Renal pelvis (tissue), 4 donors: ENCODE results near the gene TMPRSS3. TPM values are rescaled to one million over a fixed set of nuclear protein-coding genes. Genes with fewer than 3 reads are reported as not detected.

ENCODE experiments used
- DNase-seq: peaks from one replicate; pipeline ENCODE4 v3.0.0-alpha.2; 2013
- polyA plus RNA-seq, 3 donors: library from polyadenylated mRNA; unstranded; fragments of 120-200 nt; gene quantifications; one replicate each; pipeline ENCODE4 v1.2.1, GENCODE V29; 2013; ENCODE audit not compliant: insufficient read length in 3 of 3

Gene TMPRSS3
- polyA plus RNA-seq, 3 donors = 1.3 to 3.4 (median 2.2) TPM

GRCh38 chr21:42373196-42373907, 22.5 kb downstream of the TMPRSS3 start:
- DNase-seq = no peak

- no peak for DNase-seq
These were observed 24.8 kb downstream of the TMPRSS3 start for GRCh38 chr21:42370894-42371654.

- DNase-seq = no peak
These were observed 26.0 kb downstream of the TMPRSS3 start for GRCh38 chr21:42369821-42370220.

GRCh38 chr21:42367367-42368165, 28.3 kb downstream of the TMPRSS3 start:
- DNase-seq = no peak

DNA sequence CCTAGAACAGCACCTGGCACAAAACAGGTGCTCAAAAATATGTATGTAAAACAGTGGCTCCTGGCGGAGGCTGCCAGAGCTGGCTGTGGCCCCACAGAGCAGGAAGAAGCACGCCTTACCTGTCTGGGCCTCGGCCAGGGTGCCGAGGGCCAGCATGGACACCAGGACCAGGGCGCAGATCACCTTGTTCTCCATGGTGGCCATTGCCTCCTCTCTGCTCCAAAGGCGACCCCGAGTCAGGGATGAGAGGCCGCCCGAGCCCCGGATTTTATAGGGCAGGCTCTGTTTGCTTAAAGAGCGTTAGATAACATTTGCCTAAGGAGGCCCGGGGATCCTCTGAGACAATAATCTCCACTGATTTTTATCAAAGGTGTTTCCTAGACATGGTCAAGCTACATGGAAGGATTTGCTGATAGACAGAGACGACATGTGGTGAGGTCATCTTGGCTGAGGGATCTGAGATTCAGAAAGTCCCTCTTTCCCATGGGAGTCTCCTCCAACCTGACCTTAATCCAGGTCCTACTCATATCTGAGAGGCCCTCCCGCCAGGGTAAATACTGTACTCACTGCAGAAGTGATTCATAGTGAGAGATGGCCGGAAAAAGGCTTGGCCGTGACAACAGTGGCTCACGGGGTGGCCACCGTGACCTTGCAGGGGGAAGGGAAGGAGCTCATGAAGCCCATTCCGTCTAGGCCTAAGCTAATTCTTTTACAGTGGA, 29.4 kb downstream of the TMPRSS3 start, which contains the start of gene TFF1:
Gene TFF1 (minus strand): TSS at position 244 of the 719 bp plus-strand sequence. CDS start 40 bp downstream, at position 204.
- DNase-seq = no peak

- no peak for DNase-seq
These were observed 30.1 kb downstream of the TMPRSS3 start for GRCh38 chr21:42365770-42366169.

DNA sequence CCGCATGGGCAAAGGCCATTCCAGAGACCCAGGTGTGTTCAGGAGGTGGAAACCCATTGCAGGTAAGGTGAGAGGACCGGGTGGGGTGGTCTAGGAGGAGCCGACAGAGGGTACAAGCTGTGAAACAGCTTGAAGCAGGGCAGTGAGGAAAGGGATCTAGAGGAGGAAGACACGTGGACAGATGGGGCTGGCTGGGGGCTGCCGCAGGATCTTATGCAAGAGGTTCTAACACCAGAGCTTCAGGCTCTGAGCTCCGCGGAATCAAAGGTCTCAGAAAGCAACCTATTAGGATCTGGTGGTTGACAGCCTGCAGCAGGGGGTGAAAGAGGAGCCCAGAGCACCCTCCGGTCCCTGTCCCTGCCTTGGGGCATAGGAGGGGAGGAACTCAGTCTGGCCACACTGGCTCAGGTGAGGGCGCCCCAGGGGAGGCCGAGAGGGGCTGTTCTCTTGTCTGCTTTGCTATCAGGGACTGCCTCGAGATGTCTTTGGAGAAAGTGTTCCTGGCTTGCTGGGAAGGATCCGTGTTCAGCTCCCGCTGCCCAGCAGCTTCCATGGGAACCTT, 31.5 kb downstream of the TMPRSS3 start:
- DNase-seq = no peak

DNA sequence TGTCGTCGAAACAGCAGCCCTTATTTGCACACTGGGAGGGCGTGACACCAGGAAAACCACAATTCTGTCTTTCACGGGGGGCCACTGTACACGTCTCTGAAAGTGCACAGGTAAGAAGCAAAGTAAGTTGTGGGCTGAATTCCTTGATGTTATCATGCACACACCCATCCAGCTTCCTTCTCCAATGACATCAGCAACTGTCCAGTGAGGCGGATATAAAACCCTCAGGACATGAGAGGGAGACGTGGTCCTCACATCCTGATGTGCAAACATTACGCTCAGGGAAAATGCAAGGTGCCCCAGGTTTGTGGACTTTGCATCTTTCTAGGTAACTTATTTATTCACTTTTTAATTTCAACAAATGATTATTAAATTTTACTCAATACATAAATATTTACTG, 32.5 kb downstream of the TMPRSS3 start:
- no peak for DNase-seq

DNA sequence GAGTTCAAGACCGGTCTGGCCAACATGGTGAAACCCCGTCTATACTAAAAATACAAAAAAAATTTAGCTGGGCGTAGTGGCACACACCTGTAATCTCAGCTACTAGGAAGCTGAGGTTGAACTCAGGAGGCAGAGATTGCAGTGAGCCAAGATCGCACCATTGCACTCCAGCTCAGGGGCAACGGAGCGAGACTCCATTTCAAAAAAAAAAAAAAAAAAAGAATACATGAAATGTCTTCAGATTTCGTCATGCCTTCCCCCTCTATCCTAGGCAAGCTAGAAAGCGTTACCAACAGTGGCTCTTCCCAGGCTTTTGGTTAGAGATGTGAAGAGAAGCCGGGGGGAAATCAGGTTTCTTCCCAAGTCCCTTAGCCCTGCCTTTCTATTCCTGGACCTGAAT, 33.2 kb downstream of the TMPRSS3 start:
- DNase-seq = no peak

- no peak for DNase-seq
These were observed 33.7 kb downstream of the TMPRSS3 start for GRCh38 chr21:42362198-42362597.

GRCh38 chr21:42361286-42361685, 34.6 kb downstream of the TMPRSS3 start:
- DNase-seq = no peak

- no peak for DNase-seq
These were observed 35.5 kb downstream of the TMPRSS3 start for GRCh38 chr21:42360317-42360716.

- DNase-seq = no peak
These were observed 36.9 kb downstream of the TMPRSS3 start for GRCh38 chr21:42358937-42359336.

GRCh38 chr21:42358261-42358660, 37.6 kb downstream of the TMPRSS3 start:
- no peak for DNase-seq

GRCh38 chr21:42357307-42357706, 38.5 kb downstream of the TMPRSS3 start:
- no peak for DNase-seq

DNA sequence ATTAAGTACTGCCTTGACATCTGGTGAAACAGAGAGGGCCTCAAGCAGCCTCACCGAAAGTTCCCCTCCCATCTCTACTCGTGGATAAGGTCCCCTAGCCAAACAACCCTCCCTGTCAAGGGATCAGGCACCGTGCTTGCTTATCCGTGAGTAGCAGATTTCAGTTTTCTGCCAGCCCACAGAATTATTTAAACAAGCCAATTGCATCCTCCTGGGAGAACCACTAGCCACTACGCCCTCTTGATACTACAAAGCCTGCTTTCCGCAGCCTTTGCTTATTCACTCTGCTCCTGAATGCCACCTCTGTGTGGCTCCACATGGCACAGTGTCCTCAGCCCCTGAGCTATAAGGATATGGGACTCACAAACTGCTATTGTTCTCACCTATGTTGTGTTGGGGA, 39.2 kb downstream of the TMPRSS3 start:
- DNase-seq = no peak

DNA sequence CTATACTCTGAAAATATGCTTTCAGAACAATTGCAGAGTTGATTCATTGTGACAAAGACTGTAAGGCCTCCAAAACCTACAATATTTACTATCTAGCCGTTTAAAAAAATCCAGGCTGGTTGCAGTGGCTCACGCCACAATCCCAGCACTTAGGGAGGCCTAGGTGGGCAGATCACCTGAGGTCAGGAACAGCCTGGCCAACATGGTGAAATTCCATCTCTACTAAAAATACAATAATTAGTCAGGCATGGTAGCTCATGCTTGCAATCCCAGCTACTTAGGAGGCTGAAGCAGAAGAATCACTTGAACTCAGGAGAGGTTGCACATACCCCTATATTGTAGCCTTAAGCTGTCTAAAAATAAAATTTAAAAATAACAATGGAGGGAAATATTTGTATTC, 39.8 kb downstream of the TMPRSS3 start:
- DNase-seq = no peak

GRCh38 chr21:42353623-42354022, 42.2 kb downstream of the TMPRSS3 start:
- DNase-seq = no peak

GRCh38 chr21:42352441-42353095, 43.3 kb downstream of the TMPRSS3 start:
- no peak for DNase-seq

- DNase-seq = no peak
These were observed 44.0 kb downstream of the TMPRSS3 start for GRCh38 chr21:42351626-42352440.
